Ishikawa (cell line): ENCODE data around the gene ARHGAP33.

Experiments
- EGR1 ChIP-seq: IDR thresholded peaks from 2 replicates; pipeline ENCODE4 v1.6.1; 2012
- ZBTB7A ChIP-seq: IDR thresholded peaks from 2 replicates; pipeline ENCODE4 v1.6.1; 2012; ENCODE audit warnings: low read depth
- TF ChIP-seq, protein P1 (sequence below): IDR thresholded peaks from 2 replicates; pipeline ENCODE4 v1.6.1; 2012; ENCODE audit warnings: low read depth, mild to moderate bottlenecking

DNA sequence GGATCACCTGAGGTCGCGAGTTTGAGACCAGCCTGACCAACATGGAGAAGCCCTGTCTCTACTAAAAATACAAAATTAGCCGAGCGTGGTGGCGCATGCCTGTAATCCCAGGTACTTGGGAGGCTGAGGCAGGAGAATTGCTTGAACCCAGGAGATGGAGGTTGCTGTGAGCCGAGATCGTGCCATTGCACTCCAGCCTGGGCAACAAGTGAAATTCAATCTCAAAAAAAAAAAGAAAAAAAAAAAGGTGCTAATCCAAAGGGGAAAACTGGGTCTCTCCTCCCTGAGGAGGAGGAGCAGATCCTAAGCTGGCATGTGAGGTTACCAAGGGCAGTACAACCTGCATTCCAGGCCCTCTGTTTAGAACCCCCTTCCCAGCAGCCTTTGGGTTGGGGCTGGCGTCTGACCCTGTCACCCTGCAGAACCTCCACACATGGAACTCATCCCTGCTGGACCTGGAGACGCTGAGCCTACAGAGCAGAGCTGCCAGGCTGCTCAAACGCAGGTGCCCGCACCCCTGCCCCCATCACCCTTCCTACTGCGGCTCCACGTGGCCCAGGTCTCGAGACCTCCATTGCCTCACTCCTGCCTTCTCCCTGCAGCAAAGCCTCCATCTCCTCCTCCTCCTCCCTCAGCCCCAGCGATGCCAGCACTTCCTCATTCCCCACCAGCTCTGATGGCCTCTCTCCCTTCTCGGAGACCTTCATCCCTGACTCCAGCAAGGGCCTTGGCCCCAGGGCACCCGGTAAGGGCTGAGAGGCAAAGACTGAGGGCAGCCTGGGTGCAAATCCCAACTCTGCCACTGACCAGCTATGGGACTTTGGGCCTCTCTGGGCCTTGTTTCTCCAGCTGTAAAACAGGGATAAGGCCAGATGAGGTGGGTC is 10.7 kb upstream of the ARHGAP33 start:
- TF ChIP-seq ZBTB7A, result no peak
- no peak for TF ChIP-seq EGR1
- TF ChIP-seq, protein P1, sequence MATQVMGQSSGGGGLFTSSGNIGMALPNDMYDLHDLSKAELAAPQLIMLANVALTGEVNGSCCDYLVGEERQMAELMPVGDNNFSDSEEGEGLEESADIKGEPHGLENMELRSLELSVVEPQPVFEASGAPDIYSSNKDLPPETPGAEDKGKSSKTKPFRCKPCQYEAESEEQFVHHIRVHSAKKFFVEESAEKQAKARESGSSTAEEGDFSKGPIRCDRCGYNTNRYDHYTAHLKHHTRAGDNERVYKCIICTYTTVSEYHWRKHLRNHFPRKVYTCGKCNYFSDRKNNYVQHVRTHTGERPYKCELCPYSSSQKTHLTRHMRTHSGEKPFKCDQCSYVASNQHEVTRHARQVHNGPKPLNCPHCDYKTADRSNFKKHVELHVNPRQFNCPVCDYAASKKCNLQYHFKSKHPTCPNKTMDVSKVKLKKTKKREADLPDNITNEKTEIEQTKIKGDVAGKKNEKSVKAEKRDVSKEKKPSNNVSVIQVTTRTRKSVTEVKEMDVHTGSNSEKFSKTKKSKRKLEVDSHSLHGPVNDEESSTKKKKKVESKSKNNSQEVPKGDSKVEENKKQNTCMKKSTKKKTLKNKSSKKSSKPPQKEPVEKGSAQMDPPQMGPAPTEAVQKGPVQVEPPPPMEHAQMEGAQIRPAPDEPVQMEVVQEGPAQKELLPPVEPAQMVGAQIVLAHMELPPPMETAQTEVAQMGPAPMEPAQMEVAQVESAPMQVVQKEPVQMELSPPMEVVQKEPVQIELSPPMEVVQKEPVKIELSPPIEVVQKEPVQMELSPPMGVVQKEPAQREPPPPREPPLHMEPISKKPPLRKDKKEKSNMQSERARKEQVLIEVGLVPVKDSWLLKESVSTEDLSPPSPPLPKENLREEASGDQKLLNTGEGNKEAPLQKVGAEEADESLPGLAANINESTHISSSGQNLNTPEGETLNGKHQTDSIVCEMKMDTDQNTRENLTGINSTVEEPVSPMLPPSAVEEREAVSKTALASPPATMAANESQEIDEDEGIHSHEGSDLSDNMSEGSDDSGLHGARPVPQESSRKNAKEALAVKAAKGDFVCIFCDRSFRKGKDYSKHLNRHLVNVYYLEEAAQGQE, result no peak
